Measurements from ENCODE around the gene STAT5B. TPM values are rescaled to one million over a fixed set of nuclear protein-coding genes. Genes with fewer than 3 reads are reported as not detected.
A peak's percentile ranks its signal among the peaks of the same experiment; 100 is the strongest.

STAT5B gene
- total and polyA plus RNA-seq, 2 of the 8 experiments (the other 6 are each of a cell fraction or from before 2014, with no cell fraction given), result 35.3 to 52.6 TPM

DNA sequence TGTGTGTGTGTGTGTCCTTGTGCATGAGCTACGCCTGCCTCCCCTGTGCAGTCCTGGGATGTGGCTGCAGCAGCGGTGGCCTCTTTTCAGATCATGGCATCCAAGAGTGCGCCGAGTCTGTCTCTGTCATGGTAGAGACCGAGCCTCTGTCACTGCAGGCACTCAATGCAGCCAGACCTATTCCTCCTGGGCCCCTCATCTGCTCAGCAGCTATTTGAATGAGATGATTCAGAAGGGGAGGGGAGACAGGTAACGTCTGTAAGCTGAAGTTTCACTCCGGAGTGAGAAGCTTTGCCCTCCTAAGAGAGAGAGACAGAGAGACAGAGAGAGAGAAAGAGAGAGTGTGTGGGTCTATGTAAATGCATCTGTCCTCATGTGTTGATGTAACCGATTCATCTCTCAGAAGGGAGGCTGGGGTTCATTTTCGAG, 34.6 kb upstream of the STAT5B start:
- no peaks in the 10 kb centered on the region for H3K79me2 ChIP-seq (ENCODE audit: control insufficient read depth in 1 of 2, insufficient read depth in 2 of 2, low read length in 2 of 2)
- ChIA-PET POLR2A (ENCODE audit: partially characterized antibody) (interaction anchor here (1.0 to 4.8 kb wide), 7 partner anchors 9 to 96 kb away, joined by 3 to 33 read pairs (median 4); partner anchors contain the start of gene STAT5A), CTCF (ENCODE audit: partially characterized antibody) (interaction anchor here (0.9 to 24.6 kb wide), 11 partner anchors 9 to 216 kb away, joined by 3 to 542 read pairs (median 9); partner anchors contain the start of gene GHDC)
- no peaks in the 10 kb centered on the region; the same call in 1 of the 2 replicates for H3K79me1 ChIP-seq (ENCODE audit: low read depth, low read length)
- no peaks in the 10 kb centered on the region for H3K23me2 ChIP-seq (ENCODE audit: low read depth, low read length)
- H4K20me1 ChIP-seq (replicated peaks in 1 of 2; ENCODE audit: control insufficient read depth in 1 of 2, insufficient read depth in 2 of 2, low read length in 2 of 2), result peaks cover 0 to 3% of the 10 kb centered on the region in 2 experiments
- H3K4ac ChIP-seq (replicated peaks; ENCODE audit: insufficient read length, low read depth, low read length), result no peak overlapping the region
- H2AFZ ChIP-seq (ENCODE audit: low read length), result no peak overlapping the region
- H2BK120ac ChIP-seq (replicated peaks; ENCODE audit: low read depth, low read length), result no peak overlapping the region
- peak overlapping the region in 1 of 2 experiments; percentile 16; a peak in 1 of 4 replicates for H3K4me2 ChIP-seq (ENCODE audit: insufficient read depth in 1 of 2, low read depth in 2 of 2, low read length in 2 of 2)
- no peaks in the 10 kb centered on the region for H3K9me3 ChIP-seq (ENCODE audit: insufficient read depth in 2 of 2, low read depth in 1 of 2, low read length in 1 of 2)
- no peak overlapping the region for H3K18ac ChIP-seq (ENCODE audit: extremely low read depth, low read length)
- no peak overlapping the region for H4K5ac ChIP-seq (ENCODE audit: insufficient read length, low read depth, low read length)
- H3K4me1 ChIP-seq (replicated peaks in 1 of 4; ENCODE audit: control insufficient read depth in 3 of 4, insufficient read depth in 4 of 4, low read length in 3 of 4), result peaks cover 5 to 20% (median 8%) of the 10 kb centered on the region in 4 experiments; a peak in 6 of 7 replicates
- no peak overlapping the region for H2BK20ac ChIP-seq (ENCODE audit: low read length)
- FAIRE-seq (no peak), DNase-seq (ENCODE audit: low read depth in 1 of 2, low spot score in 2 of 2) (no peak)
- 0 out of 2 replicates have a peak overlapping the region, but pooled peaks have one; percentile 61 for H2BK15ac ChIP-seq (ENCODE audit: low read length)
- H3K27me3 ChIP-seq (replicated peaks in 1 of 4; ENCODE audit: control insufficient read depth in 3 of 4, extremely low read depth in 1 of 4, insufficient read depth in 3 of 4, low read length in 3 of 4), result no peaks in the 10 kb centered on the region
- peak overlapping the region; percentile 30; the same call in 1 of the 2 replicates for H3K27ac ChIP-seq (ENCODE audit: low read depth, low read length)
- no peak overlapping the region for H4K8ac ChIP-seq (ENCODE audit: extremely low read depth, insufficient read depth, low read length)
- 0 out of 2 replicates have a peak, but pooled peaks have one; percentile 8 for TF ChIP-seq POLR2AphosphoS5 (IDR thresholded peaks at IDR 0.05; ENCODE audit: low read depth, low read length)
- no peak for TF ChIP-seq CBX8 (IDR thresholded peaks at IDR 0.05; ENCODE audit: borderline replicate concordance, low read depth, low read length)
- H2BK12ac ChIP-seq (ENCODE audit: low read depth, low read length), result peak overlapping the region; percentile 30; the same call in 1 of the 2 replicates
- H3K56ac ChIP-seq (replicated peaks; ENCODE audit: insufficient read length, low read depth, low read length), result no peak overlapping the region
- peaks cover 2 to 10% (median 6%) of the 10 kb centered on the region in 4 experiments; a peak in 5 of 8 replicates for H3K36me3 ChIP-seq (ENCODE audit: control insufficient read depth in 2 of 4, insufficient read depth in 4 of 4, low read length in 3 of 4)
- no peak overlapping the region for H3K9ac ChIP-seq (replicated peaks in 1 of 4; ENCODE audit: extremely low read depth in 1 of 4, low read depth in 3 of 4, low read length in 3 of 4)
- 86% methylated on average over 9 of the region's 9 CpGs; no CpG with 5 or more reads in 1 of the 2 experiments for WGBS, 2 experiments (ENCODE audit: extremely low coverage in 1 of 2, insufficient coverage in 1 of 2, insufficient read length in 1 of 2, insufficient replicate concordance in 2 of 2, low coverage in 1 of 2, low lambda C conversion rate in 2 of 2, missing lambda C conversion rate in 1 of 2)
- H4K91ac ChIP-seq (replicated peaks; ENCODE audit: insufficient read length, low read length), result no peak overlapping the region
- H3K23ac ChIP-seq (ENCODE audit: insufficient read length), result no peak overlapping the region
- no peak overlapping the region for H2BK5ac ChIP-seq (ENCODE audit: low read depth, low read length)
- H3K14ac ChIP-seq (ENCODE audit: insufficient read length), result no peak overlapping the region
- no peak overlapping the region for H3K4me3 ChIP-seq (ENCODE audit: extremely low read depth in 1 of 4, insufficient read depth in 2 of 4, low read depth in 3 of 4, low read length in 4 of 4)
- H2AK5ac ChIP-seq (ENCODE audit: low read depth, low read length), result peak overlapping the region; percentile 17; the same call in 1 of the 2 replicates

All from H1 (cell line).